GM21381 (cell line): ENCODE results near the gene ZNF334.

ENCODE experiments used
- ATAC-seq: cut with Tn5 transposase; IDR thresholded peaks from one replicate; pipeline ENCODE4 v1.9.1; 2021; ENCODE audit warnings: mild to moderate bottlenecking, moderate library complexity; ENCODE audit not compliant: unreplicated experiment

Gene ZNF334

DNA sequence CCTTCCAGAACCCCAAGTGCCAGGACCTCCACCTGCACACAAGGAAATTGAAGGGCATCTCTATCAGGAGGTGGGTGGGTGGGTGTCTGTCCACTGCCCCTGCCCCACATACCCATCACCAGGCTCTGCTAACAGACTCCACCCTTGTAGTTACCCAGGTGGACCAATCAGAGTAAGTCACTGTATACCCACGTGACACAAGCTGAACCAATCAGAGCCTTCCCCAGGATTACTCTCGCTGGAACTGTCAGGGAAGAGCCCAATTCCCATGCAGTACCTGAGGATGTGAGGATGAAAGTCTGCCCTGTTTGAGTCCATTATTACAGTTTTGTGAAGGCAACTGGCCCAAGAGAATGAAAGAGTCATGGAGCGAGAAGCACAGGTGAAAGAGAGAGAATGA is 32.9 kb upstream of the ZNF334 start:
- no peak for ATAC-seq

DNA sequence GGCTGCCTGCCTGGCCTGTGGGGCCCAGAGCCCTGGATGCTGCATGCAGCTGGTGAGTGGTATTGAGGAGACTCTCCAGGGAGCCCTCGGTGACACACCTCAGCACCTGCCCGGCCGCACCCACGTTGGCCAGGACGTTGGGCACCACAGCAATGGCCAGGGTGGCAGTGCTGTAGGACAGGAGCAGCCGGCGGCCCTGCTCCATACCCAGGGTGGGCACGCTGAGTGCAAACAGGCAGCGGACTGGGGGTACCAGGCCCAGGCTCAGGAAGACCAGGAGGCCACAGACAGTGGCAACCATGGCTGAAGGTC is 32.4 kb upstream of the ZNF334 start:
- no peak for ATAC-seq

DNA sequence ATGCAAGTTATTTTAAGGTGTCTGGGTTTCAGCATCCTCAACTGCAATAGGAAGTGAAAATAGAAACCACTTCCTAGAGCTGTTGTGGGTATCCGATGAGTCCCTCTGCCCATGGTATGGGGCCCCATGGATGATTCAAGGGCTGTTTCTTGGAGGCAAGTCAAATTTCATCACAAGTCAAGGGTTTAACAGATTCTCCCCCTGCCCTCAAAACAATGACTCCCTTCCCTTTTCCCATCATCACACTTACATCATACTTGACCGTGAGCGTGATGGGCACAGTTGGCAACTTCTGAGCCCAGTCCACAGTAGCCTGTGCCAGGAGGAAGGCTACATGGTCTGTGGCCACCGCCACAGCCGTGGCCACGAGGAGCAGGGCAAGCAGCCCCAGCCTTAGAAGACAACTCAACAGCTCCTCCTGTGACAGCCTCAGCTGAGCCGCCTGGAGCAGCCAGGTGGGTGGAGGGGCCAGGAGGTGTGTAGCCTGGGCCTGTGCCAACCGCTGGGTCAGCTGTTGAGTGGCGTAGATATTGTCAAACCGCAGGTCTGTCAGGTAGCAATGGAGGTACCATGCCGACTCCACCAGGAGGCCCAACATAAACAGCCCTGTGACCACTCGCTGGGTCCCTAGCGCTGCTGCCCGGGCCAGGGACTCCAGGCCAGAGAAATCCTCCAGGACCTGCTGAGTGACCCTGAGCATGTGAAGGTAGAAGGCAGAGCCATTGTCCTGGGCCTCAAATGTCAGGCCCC is 31.9 kb upstream of the ZNF334 start:
- no peak for ATAC-seq

DNA sequence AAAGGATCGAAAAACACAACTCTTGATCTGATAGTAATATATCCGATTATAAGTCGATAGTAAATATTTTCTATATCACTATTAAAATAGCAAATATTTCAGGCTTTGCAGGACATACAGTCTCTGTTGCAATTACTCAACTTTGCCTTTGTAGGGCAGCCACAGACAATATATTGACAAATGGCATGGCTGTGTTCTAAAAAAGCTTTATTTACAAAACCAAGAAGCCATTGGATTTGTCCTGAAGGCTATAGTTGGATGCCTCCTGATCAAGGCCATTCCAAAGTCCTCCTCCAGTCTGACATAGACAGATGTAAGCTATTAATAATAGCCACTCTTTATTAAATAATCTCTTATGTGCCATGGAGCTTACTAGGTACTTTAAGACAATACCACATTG is 31.2 kb upstream of the ZNF334 start:
- no peak for ATAC-seq

DNA sequence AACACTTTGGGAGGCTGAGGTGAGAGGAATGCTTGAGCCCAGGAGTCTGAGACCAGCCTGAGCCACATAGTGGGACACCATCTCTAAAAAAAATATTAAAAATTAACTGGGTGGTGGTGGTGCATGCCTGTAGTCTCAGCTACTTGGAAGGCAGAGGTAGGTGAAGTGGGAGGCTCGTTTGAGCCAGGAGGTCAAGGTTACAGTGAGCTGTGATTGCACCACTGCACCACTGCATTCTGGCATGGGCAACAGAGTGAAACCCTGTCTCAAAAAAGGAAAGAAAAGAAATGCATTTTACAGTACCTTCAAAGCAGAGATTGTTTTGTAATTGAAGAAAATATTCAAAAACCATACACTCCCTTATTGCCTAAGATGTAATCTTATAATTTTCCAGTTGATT is 30.6 kb upstream of the ZNF334 start:
- no peak for ATAC-seq

DNA sequence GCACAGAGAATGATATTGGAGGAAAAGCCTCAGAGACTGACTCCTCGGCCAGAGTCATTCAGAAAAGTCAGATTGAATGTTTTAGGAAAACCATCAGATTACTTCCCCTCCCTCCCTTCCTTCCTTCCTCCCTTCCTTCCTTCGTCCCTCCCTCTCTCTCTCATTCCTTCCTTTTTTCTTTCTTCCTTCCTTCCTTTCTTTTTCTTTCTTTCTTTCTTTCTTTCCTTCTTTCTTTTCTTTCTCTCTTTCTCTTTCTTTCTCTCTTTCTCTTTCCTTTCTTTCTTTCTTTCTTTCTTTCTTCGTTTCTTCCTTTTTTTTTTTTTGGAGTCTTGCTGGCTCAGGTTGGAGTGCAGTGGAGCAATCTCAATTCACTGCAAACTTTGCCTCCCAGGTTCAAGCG is 29.7 kb upstream of the ZNF334 start:
- no peak for ATAC-seq

DNA sequence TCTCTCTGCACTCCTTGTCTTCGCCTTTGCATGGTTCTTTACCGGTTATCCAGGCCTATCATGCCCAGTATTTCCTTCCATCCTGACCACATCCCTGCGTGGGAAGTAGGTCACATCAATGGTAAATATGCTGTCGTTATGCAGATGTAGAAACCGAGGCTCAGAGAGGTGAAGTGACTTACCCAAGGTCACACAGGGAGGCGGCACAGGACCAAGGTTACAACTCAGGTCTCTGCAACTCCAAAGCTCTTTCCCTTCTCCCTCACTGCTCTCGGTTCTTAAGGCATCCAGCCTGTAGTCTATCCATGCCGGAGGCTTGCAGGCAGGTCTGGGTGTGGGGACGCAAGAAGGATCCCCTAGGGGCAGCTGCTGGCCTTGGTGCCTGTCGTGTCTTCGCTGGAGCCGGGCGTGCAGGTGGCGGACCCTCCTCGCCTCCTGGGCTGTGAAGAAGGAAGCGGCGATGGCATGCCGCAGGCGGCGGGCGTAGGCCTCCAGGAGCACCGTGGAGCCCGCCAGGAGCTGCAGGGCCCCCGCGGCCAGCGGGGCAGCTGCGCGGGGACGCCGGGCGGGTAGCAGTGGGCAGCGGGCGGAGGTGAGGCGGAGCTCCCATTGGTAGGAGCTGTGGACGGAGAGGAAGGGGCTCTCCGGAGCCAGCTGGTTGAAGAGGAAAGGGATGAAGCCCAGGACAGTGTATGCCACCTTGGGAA is 28.0 kb upstream of the ZNF334 start:
- ATAC-seq, result no peak

DNA sequence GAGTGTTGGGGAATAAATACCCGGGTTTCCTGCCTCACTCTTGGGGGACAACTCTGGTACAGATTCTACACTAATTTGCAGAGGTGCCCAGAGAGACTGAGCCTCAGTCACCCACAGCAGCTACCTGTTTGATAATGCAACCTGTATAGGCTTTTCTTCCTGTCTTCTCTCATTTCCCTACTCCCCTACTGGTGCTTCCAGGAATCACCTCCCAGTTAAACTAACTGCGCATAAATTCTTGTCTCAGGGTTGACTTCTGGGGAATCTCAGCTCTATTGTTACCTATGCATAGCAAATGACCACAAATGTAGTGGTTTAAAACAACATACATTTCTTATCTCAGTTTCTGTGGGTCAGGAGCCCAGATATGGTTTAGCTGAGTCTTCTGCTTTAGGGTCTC is 25.8 kb upstream of the ZNF334 start:
- no peak for ATAC-seq

DNA sequence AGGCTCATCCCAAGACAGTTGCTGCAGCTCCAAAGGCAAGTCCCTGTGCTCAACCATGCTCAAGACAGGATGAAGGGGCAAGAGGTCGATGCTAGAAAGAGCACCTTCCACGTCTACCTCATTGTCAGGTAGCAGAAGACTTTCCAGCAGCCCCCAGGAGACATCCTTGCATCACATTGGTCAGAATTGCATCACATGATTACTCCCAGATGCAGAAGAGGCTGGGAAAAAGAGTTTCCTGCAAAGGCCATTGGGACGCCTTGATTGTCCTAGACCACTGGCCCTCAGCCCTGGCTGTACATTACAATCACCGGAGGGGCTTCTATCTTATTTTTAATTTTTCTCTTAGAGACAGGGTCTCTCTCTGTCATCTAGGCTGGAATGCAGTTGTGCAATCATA is 17.3 kb upstream of the ZNF334 start:
- no peak for ATAC-seq

DNA sequence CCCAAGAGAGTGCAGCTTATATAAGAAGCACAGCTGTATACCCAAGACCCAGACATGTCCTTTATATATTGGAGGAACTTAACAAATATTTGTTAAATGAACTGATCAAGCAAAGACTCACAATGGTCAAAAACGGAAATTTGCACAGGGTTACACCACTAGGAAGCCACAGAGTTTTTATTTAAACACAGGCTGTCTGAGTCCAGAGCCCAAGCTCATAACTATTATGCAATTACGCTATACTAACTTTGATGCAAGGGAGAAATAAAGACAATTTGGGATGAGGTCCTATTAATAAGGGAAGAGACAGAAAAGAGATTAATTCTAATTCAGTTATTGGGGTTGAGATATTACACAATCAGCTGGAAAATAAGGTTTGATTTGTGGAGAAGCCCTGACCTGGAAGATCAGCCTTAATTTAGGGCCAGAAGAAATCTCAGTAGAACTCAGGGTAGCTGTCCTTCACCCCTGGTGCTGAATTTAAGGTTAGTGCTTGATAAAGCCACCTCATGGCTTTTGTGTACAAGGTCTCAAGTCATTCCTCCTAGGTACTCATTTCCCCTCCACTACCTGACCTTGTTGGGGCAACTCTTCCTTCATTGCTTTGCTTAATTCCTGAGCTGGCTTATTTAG is 10.5 kb upstream of the ZNF334 start:
- no peak for ATAC-seq

DNA sequence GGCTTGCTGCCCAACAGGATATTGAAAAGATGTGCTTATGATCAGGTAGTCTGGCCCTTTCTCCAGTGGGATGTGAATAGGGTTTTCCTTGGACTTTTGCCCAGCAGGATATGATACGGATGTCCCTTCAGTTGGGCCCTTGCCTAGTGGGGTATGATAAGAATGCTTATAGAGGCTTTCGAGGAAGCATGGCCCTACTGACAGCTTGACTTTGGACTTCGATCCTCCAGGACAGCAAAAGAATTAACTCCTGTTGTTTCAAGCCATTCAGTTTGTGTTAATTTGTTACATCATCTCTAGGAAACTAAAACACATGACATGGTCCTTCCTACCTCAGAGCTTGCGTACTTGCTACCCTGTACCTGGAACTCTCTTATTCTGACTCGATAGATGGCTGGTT is 9.7 kb upstream of the ZNF334 start:
- ATAC-seq, result no peak

DNA sequence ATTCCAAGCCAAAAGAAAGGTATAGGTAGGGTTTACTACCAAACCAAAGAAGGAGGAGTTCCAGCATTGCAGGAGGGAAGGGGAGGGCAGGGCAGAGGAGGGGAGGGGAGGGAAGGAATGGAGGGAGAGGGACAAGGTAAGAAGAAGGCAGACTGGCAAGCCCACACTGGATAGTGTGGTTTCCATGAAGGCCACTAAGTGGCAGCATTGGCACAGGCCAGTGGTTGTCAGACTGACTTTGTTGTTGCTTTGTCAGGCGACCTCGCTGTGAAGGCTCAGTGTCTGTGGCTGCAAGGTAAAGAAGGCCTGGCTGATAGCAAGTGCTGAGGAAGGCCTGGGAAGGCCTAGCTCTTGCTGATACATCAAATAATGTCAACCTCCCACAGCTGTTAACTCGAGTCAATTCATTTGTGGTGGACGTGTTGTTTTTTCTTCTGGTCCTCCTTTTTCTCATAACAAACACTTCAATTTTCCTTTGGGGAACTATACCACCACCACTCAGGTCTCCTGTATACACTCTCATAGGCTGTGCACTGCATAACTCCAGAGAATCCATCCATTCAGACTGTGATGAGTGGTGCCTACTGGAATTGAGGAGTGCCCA is 7.7 kb upstream of the ZNF334 start:
- no peak for ATAC-seq

DNA sequence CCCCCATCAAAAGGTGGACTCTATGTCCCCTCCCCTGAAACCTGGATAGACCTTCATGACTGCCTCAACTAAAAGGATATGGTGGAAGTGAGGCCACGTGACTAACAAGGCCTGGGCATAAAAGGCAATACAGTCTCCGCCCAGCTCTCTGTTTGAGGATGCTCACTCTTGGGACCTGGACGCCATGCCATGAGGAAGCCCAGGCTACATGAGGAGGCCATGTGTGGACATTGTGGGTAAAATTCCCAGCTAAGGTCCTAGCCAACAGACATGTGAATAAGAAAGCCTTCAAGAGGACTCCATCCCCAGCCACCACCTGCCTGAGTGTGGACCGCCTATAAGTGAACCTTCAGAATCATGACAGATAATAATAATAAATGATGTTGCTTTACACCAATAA is 7.2 kb upstream of the ZNF334 start:
- no peak for ATAC-seq

DNA sequence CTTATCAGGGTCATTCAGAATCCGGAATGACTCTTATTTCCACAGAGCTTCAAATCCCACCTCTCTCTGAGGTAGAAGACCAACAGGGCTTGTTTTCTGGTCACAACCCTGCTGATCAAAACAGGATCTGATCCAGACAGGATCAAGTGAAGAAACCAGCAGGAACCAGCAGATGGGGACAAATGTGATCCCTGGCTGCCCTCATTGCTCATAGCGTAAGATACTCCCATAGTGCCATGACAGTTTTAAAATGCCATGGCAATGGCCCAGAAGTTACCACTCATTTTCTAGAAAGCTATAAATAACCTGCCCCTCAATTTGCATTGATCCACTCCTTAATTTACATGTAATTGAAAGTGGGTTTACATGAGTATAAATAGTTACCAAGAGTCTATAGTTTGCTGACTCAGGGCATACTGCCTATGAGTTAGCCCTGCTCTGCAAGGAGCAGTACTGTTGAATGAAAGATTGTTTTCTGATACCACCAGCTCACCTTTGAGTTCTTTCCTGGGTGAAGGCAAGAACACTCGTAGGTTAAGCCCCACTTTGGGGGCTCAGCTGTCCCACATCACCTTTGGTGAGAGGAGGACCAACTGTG is 6.2 kb upstream of the ZNF334 start:
- ATAC-seq, result no peak

DNA sequence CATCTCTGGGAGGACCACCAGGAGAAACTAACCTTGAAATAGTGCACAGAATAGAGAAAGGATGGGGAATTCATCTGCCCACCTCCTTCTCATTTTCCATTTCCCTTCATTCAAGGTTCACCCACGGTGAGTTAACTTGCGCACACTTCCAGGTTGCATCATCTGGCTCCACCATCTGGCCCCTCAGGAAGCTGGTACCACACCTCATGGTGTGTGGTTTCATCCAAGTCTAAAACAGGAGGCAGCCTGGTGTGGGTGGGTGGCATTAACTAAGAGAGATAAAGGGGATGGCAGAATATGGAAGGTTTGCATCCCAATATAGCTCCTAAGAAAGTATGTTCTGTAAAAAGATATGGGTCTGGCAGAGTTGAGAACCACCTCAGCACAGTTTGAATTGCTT is 3.8 kb downstream of the ZNF334 start:
- ATAC-seq, result no peak

DNA sequence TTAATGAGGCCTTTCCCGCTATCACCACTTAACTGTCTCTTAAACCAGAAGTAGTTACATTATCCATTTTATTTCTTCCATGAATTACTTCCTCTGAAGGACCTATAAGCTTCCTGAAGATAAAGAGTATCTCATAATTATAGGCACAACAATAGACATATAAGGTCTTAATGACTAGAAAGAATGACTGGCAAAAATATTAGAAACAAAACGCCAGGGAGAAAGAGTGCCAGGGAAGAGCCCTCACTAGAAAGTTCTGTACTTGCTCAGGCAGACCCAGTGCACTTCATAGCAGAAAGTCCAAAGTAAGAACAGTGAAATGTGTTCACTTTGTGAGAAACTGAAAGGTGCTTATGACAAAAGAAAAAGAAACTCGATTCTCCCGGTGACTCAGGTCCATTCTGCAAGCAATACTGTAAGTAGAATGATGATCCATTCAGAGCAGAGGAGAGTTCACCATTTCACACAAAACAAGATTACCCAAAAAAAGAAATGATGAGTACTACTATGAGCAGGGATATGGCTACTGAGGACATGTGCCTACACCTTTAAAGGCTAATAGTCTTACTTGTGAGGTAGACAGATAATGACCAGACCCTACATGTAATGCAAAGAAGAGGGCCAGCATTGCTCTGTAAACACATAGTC is 5.5 kb downstream of the ZNF334 start:
- no peak for ATAC-seq

DNA sequence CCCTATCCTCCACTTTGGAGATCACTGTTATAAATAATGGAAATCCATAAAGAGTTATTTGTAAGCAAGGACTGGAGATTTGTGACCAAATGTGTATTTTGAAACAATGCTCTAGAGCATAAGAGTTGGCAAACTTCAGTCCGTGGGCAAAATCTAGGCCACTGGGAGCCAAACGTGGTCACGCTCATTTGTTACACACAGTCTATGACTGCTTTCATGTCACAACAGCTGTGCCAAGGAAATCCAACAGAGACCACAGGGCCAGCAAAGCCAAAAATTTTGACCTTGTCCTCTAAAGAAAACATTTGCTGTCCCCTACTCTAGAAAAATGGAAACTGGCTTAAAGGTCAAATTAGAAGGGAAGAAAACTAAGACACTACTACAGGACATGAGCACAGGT is 7.9 kb downstream of the ZNF334 start:
- ATAC-seq, result no peak

DNA sequence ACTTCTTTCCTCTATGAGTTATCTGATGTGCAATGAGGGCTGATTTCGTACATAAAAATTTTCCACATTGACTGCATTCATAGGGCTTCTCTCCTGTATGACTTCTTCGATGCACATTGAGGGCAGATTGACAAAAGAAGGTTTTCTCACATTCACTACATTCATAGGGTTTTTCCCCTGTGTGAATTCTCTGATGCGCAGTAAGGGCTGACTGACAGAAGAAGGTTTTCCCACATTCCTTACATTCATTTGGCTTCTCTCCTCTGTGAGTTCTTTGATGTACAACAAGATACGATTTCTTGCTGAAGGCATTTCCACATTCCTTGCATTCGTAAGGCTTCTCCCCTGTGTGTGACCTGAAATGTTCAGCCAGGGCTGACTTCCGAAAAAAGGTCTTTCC is 11.4 kb downstream of the ZNF334 start:
- no peak for ATAC-seq

DNA sequence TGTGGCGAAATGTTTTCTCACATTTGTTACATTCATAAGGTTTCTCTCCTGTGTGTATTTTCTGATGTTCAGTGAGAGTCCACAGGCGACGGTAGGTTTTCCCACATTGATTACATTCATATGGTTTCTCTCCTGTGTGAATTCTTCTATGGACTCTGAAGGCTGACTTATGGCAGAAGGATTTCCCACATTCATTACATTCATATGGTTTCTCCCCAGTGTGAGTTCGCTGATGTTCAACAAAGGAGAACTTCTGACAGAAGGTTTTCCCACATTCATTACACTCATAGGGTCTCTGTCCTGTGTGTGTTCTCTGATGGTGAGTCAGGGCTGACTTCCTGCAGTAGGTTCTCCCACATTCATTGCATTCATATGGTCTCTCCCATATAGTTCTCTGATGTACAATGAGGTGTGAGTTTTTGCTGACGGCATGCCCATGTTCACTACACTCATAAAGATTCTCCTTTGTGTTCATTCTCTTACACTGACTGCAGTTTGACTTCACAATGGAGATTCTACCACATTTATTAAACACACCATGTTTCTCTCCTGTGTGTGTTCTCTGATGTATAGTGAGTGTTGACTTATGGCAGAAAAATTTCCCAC is 11.9 kb downstream of the ZNF334 start:
- no peak for ATAC-seq

DNA sequence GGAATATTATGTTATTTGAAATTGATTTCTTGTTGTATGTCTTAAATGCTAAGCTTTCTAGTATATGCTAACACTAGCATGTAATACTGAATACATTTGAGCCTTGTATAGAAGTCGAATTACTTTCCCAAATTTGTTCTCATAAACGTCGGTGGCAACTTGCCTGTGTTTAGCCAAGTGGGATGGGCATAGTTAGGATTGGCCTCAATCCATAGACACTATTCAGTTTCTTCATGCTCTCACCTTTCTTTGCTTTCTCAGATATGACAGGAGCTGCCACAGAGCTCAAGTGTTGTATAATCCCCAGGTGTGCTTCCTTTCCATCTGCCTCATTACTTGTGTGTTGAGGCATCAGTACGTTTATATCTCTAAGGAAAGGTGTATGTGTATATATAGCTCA is 19.3 kb downstream of the ZNF334 start:
- ATAC-seq, result no peak

DNA sequence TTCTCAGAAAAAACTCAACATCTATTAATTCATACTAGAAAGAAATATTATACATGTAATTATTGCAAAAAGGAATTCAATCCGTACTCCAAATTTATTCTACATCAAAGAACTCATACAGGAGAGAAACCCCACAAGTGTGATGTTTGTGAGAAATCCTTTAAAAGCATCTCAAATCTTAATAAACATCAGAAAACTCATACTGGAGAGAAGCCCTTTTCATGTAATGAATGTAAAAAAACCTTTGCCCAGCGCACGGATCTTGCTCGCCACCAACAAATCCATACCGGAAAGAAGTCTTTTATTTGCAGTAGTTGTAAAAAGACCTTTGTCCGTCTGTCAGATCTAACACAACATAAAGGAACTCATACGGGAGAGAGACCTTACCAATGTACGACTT is 22.0 kb downstream of the ZNF334 start:
- no peak for ATAC-seq
